Suprapubic skin (tissue), 4 donors: ENCODE results near the gene VAV1.

Source experiments
- CTCF ChIP-seq, 2 donors: fragments of 200-600 bp in 1 of 2; fragments of 450-650 bp in 1 of 2; sonication (generic) in 1 of 2; IDR thresholded peaks; one replicate each; pipeline ENCODE4 v1.5.1; 2016 to 2019; ENCODE audit warnings: antibody characterized with exemption in 2 of 2, mild to moderate bottlenecking in 1 of 2, moderate library complexity in 1 of 2
- EP300 ChIP-seq: sonication (generic); formaldehyde crosslinking; IDR thresholded peaks from one replicate; pipeline ENCODE4 v1.6.1; 2017; ENCODE audit warnings: antibody characterized with exemption
- POLR2A ChIP-seq, 2 donors: fragments of 450-650 bp; IDR thresholded peaks; one replicate each; pipeline ENCODE4 v1.6.1; 2017; ENCODE audit warnings: antibody characterized with exemption in 2 of 2, mild to moderate bottlenecking in 2 of 2, moderate library complexity in 2 of 2
- POLR2AphosphoS5 ChIP-seq, 3 donors: sonication (generic); formaldehyde crosslinking; IDR thresholded peaks; one replicate each; pipeline ENCODE4 v1.6.1; 2017; ENCODE audit warnings: antibody characterized with exemption in 3 of 3

DNA sequence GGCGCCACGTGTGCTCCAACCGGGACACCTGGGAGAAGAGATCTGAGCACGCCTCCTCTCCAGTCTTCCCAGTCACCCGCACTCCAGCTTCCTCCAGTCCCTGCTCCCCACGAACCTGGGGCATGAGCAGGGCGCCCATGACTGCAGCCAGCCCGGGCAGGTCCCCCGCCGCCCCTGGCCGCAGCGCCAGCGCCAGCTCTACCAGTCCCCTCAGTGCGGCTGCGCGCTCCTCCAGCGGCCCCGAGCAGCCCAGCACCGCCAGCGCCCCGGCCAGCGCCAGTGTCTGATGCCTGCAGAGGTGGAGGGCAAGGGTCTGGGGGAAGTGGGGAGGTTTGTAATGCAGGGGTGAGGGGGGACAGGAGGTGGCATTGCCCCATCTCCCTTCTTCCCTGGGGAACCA, 18.4 kb upstream of the VAV1 start:
- TF ChIP-seq CTCF (IDR thresholded peaks at IDR 0.05): no peak
- no peak for TF ChIP-seq POLR2A (IDR thresholded peaks at IDR 0.05)
- TF ChIP-seq POLR2AphosphoS5 (IDR thresholded peaks at IDR 0.05): no peak
- no peak for TF ChIP-seq EP300
